Fibroblast of skin of abdomen (primary cell): Measurements from ENCODE around the gene SUPT6H.
"Not testable (repeated sequence)": the region's sequence is repeated elsewhere in the genome, so short reads cannot be mapped to it uniquely, and the experiment has no call there.

ENCODE experiments used
- DNase-seq: peaks from one replicate; pipeline ENCODE4 v3.0.0-alpha.2; 2013

The SUPT6H gene

GRCh38 chr17:28648698-28649097 lies 13.3 kb upstream of the SUPT6H start:
- no peak for DNase-seq

DNA sequence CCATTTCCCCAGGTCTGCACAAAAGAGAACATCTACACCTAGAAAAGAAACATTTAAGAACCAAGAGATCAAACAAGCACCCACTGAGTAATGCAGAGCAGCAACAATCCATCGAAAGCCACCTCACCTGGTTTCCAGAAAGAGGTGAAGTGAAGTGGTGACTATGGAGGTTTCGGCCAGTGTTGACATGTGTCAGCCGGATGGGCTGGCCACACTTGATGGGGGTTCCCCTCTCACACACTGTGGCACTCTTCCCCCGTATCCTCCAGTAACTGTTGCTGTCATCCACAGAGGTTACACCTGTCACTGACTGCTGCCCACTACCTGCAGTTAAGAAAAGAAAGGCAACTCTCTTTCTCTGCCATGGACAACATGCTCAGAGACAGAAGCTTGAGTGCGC lies 6.8 kb upstream of the SUPT6H start:
- no peak for DNase-seq

DNA sequence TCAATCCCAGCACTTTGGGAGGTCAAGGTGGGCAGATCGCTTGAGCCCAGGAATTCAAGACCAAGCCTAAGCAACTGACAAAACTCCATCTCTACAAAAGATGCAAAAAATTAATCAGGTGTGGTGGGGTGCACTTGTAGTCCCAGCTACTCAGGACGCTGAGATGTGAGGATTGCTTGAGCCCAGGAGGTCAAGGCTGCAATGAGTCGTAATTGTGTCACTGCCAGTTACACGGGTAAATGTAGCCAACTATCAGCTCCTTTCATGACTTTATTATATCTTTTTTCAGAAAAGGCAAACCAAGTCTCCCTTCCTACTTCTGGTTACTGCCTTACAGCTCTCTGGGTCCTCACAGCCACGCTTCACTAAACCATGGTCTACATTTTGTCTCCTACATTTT lies 4.2 kb upstream of the SUPT6H start:
- no peak for DNase-seq

- not testable (repeated sequence) for DNase-seq
Observed at GRCh38 chr17:28658342-28658741, 3.7 kb upstream of the SUPT6H start.

- DNase-seq = not testable (repeated sequence)
Observed at GRCh38 chr17:28658766-28659496, 3.1 kb upstream of the SUPT6H start.

DNA sequence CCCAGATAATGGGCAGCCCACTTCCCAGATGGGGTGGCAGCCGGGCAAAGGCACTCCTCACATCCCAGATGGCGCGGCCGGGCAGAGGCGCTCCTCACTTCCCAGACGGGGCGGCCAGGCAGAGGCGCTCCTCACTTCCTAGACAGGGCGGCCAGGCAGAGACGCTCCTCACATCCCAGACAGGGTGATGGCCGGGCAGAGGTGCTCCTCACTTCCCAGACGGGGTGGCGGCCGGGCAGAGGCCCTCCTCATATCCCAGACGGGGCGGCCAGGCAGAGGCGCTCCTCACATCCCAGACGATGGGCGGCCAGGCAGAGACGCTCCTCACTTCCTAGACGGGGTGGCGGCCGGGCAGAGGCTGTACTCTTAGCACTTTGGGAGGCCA lies 2.5 kb upstream of the SUPT6H start:
- not testable (repeated sequence) for DNase-seq

DNA sequence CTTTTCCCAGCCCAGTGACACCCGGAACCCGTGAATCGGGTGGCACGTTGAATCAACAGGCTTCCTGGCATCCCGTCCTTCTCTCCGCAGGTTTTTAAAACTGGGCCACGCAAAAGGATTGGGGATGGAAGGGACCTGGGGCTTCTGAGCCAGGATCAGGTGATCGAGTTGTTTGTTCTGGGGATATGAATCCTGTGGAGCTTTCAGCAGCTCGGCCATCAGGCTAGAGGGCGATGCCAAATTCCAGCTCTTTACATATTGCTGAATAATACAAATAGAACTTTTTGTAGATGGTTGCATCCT lies 473 bp downstream of the SUPT6H start:
- DNase-seq = no peak

- DNase-seq = no peak
Observed at GRCh38 chr17:28663723-28664122, 1.7 kb downstream of the SUPT6H start.

GRCh38 chr17:28665994-28666393 lies 4.0 kb downstream of the SUPT6H start:
- DNase-seq = no peak

- DNase-seq = no peak
Observed at GRCh38 chr17:28667870-28668269, 5.9 kb downstream of the SUPT6H start.

DNA sequence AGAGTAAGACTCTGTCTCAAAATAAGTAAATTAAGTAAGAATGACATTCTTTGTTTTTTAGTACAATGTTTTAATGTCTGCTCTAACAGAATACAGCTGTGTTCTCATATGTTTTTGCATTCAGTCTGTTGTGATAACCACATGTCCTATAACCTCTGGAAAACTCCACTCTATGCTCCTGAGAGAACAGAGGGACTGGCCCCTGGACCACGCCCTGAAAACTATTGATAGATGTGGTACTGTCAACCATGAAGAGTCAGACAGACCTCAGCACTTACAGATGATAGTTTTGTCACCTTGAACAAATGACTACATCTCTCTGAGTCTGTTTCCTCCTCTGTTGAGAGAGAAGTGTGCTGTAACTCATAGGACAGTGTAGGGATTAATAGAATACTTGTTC lies 7.9 kb downstream of the SUPT6H start:
- DNase-seq = no peak

DNA sequence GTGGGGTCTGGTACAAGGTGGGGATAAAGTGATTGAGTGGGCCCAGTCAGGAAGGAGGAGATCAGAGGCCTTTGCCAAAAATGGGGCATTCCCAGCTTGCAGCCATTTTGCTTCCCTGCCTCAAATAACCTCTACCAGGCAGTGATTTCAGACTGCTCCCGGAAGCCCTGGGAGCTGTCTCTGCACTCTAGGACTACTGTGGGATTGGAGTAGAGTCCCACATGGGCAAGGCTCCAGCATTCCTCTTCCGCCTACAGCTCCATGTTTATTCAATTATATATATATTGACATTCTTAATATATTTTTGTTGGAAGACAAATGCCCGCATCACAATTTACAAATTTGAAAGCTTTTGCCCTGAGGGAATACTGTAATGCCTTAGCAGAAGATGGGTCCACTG lies 13.5 kb downstream of the SUPT6H start:
- peak; percentile 10 for DNase-seq

DNA sequence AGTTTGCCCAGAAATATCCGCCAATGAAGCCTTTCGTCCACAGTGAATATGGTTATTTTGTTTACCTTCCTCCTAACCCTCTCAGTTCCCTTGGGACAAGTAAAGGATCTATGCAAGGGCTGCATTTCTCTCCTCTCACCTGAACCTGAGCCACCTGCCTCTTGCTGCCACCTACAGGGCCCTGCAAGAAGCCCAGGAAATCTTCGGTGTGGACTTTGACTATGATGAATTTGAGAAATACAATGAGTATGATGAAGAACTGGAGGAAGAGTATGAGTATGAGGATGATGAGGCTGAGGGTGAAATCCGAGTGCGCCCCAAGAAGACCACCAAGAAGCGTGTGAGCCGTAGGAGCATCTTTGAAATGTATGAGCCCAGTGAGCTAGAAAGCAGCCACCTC lies 14.0 kb downstream of the SUPT6H start:
- DNase-seq = no peak

DNA sequence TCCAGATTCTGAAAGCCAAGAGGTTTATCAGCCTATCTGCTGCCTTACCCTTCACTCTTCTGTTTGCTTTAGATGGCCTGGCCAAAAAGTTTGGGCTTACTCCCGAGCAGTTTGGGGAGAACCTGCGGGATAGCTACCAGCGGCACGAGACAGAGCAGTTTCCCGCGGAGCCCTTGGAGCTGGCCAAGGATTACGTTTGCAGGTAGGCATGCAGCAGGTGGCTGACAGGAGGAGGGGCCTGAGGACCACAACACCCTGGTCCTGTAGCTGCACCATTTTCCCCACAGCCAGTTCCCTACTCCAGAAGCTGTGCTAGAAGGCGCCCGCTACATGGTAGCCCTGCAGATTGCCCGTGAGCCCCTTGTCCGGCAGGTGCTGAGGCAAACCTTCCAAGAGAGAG lies 20.6 kb downstream of the SUPT6H start:
- DNase-seq = no peak

- peak; percentile 38 for DNase-seq
Observed at GRCh38 chr17:28684963-28685362, 23.0 kb downstream of the SUPT6H start.

- DNase-seq = no peak
Observed at GRCh38 chr17:28685366-28685765, 23.4 kb downstream of the SUPT6H start.

DNA sequence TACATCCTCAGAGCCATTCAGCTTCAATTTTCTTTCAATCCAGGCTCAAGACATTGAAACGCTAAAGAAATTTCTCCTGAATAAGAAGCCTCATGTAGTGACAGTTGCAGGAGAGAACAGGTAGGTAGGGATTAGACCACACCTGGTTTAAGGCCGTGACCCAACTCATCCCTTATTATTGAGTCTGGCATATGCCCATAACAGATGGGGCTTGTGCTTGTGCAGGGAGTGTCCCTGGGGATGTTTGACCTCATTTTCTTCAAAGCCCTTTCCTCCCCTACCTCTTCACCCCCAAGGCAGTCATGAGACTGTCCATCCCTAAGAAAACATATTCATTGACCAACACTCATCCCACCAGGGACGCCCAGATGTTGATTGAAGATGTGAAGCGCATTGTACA lies 24.3 kb downstream of the SUPT6H start:
- DNase-seq = no peak

GRCh38 chr17:28688481-28688880 lies 26.5 kb downstream of the SUPT6H start:
- no peak for DNase-seq

DNA sequence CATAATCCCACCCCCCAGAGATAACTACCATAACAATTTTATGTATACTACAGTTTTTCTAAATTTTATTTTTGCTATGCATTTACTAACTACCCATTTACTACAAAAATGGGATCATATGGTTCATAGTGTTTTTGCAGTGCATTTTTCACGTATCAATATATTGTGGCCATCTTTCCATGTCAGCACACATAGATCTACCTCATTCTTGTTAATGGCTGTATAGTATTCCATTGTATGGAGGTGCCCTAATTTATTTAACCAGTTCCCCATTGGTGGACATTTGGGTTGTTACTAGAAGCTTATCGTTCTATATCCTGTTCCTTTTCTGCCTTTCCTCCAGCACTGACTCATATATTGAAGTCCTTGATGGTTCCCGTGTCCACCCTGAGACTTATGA lies 27.0 kb downstream of the SUPT6H start:
- DNase-seq = no peak

GRCh38 chr17:28693869-28694268 lies 31.9 kb downstream of the SUPT6H start:
- DNase-seq = no peak

- no peak for DNase-seq
Observed at GRCh38 chr17:28698253-28698941, 36.4 kb downstream of the SUPT6H start.

DNA sequence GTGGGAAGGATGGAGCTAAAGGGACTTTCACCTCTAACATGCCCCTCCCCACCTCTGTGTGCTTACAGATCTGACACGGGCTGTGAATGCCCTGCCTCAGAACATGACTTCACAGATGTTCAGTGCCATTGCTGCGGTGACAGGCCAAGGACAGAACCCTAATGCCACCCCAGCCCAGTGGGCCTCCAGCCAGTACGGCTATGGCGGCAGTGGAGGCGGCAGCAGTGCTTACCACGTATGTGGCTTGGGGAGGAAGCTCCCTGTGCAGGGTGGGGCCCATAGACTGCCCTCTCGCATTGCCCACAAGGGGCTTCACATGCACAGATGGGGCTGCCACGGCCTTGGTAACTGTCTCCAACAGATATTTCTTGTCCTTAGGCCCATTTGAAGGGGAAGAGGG lies 38.3 kb downstream of the SUPT6H start:
- DNase-seq = no peak

GRCh38 chr17:28700830-28701492 lies 39.0 kb downstream of the SUPT6H start:
- no peak for DNase-seq
